Measurements from ENCODE around the gene NMNAT1. TPM values are rescaled to one million over a fixed set of nuclear protein-coding genes. Genes with fewer than 3 reads are reported as not detected.

NMNAT1 gene
- total RNA-seq, 1 experiment from 2014 or later, result 7.6 TPM

DNA sequence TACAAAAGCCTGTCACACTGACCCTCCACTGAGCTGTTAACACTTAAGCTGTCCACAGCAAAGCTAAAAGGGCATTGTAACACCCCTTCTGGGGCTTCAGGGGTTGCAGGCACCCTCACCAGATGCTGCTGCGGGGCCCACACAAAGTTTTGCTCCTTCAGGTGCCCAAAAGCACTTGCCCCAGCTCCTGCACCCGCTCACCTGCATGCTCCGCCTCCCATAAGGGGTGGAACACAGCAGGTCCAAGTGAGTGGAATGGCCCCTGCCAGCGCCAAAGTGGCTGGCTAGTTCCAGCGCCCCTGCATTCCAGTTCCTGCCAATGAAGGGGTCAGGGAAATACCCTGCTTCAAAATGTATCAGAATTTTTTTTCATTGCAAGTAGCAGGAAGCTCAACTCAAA is 46.5 kb downstream of the NMNAT1 start:
- H3K4me1 ChIP-seq (ENCODE audit: control insufficient read depth, insufficient read depth, low read length), result no peaks in the 10 kb centered on the region
- H3K4me3 ChIP-seq (ENCODE audit: low read depth in 2 of 2, low read length in 2 of 2), result no peak overlapping the region
- ATAC-seq, result no peak
- no TSS peak for BruUV-seq (replicated peaks)
- CTCF ChIA-PET, result interaction anchor here (0.6 kb wide), 1 partner anchor 48 kb away, joined by 3 read pairs; no protein-coding TSS in a partner anchor
- intact Hi-C loops (cut with micrococcal nuclease; ENCODE audit: unreplicated experiment), result no loop called here
- H3K9me3 ChIP-seq (ENCODE audit: control insufficient read depth, insufficient read depth, low read depth, low read length), result no peaks in the 10 kb centered on the region
- TF ChIP-seq SIN3A (IDR thresholded peaks at IDR 0.05; ENCODE audit: borderline replicate concordance, insufficient read depth, low read depth, low read length) (no peak), POLR2AphosphoS5 (IDR thresholded peaks at IDR 0.05; ENCODE audit: low read depth, low read length) (no peak), CTCF (IDR thresholded peaks at IDR 0.05) (no peak), TCF7L2 (IDR thresholded peaks at IDR 0.05; ENCODE audit: low read depth, low read length) (no peak)
- TF ChIP-seq, protein P1, sequence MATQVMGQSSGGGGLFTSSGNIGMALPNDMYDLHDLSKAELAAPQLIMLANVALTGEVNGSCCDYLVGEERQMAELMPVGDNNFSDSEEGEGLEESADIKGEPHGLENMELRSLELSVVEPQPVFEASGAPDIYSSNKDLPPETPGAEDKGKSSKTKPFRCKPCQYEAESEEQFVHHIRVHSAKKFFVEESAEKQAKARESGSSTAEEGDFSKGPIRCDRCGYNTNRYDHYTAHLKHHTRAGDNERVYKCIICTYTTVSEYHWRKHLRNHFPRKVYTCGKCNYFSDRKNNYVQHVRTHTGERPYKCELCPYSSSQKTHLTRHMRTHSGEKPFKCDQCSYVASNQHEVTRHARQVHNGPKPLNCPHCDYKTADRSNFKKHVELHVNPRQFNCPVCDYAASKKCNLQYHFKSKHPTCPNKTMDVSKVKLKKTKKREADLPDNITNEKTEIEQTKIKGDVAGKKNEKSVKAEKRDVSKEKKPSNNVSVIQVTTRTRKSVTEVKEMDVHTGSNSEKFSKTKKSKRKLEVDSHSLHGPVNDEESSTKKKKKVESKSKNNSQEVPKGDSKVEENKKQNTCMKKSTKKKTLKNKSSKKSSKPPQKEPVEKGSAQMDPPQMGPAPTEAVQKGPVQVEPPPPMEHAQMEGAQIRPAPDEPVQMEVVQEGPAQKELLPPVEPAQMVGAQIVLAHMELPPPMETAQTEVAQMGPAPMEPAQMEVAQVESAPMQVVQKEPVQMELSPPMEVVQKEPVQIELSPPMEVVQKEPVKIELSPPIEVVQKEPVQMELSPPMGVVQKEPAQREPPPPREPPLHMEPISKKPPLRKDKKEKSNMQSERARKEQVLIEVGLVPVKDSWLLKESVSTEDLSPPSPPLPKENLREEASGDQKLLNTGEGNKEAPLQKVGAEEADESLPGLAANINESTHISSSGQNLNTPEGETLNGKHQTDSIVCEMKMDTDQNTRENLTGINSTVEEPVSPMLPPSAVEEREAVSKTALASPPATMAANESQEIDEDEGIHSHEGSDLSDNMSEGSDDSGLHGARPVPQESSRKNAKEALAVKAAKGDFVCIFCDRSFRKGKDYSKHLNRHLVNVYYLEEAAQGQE (IDR thresholded peaks at IDR 0.05; ENCODE audit: insufficient read depth in 1 of 2, low read depth in 2 of 2, low read length in 1 of 2), result no peak
- in situ Hi-C loops (cut with HindIII; ENCODE audit: low pct_unique_long_range_greater_than_20kb, low sequenced_read_pairs), result no loop called here
- H3K27me3 ChIP-seq (ENCODE audit: control insufficient read depth, insufficient read depth, low read length), result no peaks in the 10 kb centered on the region
- no peak overlapping the region for H3K27ac ChIP-seq (ENCODE audit: low read length)
- H3K36me3 ChIP-seq (ENCODE audit: control insufficient read depth, insufficient read depth, low read length), result no peaks in the 10 kb centered on the region
- no peak for DNase-seq (ENCODE audit: low read depth, low spot score)
- POLR2A ChIA-PET, result no interaction called here

- intact Hi-C loops (cut with micrococcal nuclease; ENCODE audit: unreplicated experiment), result no loop called here
- Histone ChIP-seq H3K36me3 (ENCODE audit: control insufficient read depth, insufficient read depth, low read length) (no peaks in the 10 kb centered on the region), H3K4me3 (ENCODE audit: low read depth in 2 of 2, low read length in 2 of 2) (no peak overlapping the region), H3K9me3 (ENCODE audit: control insufficient read depth, insufficient read depth, low read depth, low read length) (no peaks in the 10 kb centered on the region), H3K4me1 (ENCODE audit: control insufficient read depth, insufficient read depth, low read length) (no peaks in the 10 kb centered on the region), H3K27ac (ENCODE audit: low read length) (no peak overlapping the region), H3K27me3 (ENCODE audit: control insufficient read depth, insufficient read depth, low read length) (no peaks in the 10 kb centered on the region)
- in situ Hi-C loops (cut with HindIII; ENCODE audit: low pct_unique_long_range_greater_than_20kb, low sequenced_read_pairs), result no loop called here
- CTCF ChIA-PET, result interaction anchor here (0.6 kb wide), 1 partner anchor 386 kb away, joined by 4 read pairs; no protein-coding TSS in a partner anchor
- DNase-seq (ENCODE audit: low read depth, low spot score), result no peak
- TF ChIP-seq POLR2AphosphoS5 (IDR thresholded peaks at IDR 0.05; ENCODE audit: low read depth, low read length) (no peak), CTCF (IDR thresholded peaks at IDR 0.05) (no peak), TCF7L2 (IDR thresholded peaks at IDR 0.05; ENCODE audit: low read depth, low read length) (no peak), SIN3A (IDR thresholded peaks at IDR 0.05; ENCODE audit: borderline replicate concordance, insufficient read depth, low read depth, low read length) (no peak)
- TF ChIP-seq, protein P1 (IDR thresholded peaks at IDR 0.05; ENCODE audit: insufficient read depth in 1 of 2, low read depth in 2 of 2, low read length in 1 of 2), result no peak
- ATAC-seq, result no peak
- no TSS peak for BruUV-seq (replicated peaks)
- POLR2A ChIA-PET, result no interaction called here
These were observed 47.7 kb downstream of the NMNAT1 start for GRCh38 chr1:9990944-9991343.
